ENCODE data around the gene SLC7A6. TPM values are rescaled to one million over a fixed set of nuclear protein-coding genes. Genes with fewer than 3 reads are reported as not detected.

Gene SLC7A6
- total and polyA plus RNA-seq, 2 of the 8 experiments (the other 6 are each of a cell fraction or from before 2014, with no cell fraction given): 28.0 to 37.8 TPM

DNA sequence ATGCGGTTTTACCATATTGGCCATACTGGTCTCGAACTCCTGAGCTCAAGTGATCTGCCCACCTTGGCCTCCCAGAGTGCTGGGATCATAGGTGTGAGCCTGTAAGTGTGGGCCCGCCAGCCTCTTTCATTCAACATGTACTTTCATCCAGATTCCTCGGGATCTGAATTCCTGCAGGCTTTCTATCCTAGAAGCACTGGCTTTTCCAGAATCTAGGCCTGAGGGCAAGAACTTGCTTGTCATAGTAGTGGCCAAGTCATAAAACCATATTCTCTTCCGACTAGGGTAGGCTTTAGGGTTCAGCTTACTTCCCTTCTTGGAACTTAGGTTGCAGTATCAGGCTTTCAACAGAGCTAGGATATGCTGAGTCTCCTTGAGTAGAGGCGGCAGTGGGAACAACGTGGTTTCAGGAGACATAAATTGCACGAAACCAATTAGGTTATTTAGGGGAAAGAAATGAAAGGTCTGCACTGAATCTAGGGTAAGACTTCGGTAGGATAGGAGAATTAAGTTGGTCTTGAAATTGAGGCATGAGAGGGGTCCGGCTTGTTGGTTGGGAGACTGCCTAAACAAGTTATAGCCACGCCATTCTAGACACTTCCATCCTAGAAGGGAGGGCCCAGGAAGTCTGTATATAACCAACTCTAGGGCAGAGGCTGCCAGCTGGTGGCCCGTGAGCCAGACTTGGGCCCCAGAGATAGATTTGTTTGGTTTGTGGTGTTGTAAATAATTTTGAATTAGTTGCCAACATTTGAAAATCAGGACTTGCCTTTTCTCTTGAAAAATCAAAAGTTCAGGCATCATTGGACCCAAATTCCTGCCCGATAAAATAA lies 15.6 kb downstream of the SLC7A6 start (continued):
- TF ChIP-seq KDM4A (IDR thresholded peaks at IDR 0.05; ENCODE audit: low read depth, low read length, severe bottlenecking): no peak
- TF ChIP-seq, protein P1, sequence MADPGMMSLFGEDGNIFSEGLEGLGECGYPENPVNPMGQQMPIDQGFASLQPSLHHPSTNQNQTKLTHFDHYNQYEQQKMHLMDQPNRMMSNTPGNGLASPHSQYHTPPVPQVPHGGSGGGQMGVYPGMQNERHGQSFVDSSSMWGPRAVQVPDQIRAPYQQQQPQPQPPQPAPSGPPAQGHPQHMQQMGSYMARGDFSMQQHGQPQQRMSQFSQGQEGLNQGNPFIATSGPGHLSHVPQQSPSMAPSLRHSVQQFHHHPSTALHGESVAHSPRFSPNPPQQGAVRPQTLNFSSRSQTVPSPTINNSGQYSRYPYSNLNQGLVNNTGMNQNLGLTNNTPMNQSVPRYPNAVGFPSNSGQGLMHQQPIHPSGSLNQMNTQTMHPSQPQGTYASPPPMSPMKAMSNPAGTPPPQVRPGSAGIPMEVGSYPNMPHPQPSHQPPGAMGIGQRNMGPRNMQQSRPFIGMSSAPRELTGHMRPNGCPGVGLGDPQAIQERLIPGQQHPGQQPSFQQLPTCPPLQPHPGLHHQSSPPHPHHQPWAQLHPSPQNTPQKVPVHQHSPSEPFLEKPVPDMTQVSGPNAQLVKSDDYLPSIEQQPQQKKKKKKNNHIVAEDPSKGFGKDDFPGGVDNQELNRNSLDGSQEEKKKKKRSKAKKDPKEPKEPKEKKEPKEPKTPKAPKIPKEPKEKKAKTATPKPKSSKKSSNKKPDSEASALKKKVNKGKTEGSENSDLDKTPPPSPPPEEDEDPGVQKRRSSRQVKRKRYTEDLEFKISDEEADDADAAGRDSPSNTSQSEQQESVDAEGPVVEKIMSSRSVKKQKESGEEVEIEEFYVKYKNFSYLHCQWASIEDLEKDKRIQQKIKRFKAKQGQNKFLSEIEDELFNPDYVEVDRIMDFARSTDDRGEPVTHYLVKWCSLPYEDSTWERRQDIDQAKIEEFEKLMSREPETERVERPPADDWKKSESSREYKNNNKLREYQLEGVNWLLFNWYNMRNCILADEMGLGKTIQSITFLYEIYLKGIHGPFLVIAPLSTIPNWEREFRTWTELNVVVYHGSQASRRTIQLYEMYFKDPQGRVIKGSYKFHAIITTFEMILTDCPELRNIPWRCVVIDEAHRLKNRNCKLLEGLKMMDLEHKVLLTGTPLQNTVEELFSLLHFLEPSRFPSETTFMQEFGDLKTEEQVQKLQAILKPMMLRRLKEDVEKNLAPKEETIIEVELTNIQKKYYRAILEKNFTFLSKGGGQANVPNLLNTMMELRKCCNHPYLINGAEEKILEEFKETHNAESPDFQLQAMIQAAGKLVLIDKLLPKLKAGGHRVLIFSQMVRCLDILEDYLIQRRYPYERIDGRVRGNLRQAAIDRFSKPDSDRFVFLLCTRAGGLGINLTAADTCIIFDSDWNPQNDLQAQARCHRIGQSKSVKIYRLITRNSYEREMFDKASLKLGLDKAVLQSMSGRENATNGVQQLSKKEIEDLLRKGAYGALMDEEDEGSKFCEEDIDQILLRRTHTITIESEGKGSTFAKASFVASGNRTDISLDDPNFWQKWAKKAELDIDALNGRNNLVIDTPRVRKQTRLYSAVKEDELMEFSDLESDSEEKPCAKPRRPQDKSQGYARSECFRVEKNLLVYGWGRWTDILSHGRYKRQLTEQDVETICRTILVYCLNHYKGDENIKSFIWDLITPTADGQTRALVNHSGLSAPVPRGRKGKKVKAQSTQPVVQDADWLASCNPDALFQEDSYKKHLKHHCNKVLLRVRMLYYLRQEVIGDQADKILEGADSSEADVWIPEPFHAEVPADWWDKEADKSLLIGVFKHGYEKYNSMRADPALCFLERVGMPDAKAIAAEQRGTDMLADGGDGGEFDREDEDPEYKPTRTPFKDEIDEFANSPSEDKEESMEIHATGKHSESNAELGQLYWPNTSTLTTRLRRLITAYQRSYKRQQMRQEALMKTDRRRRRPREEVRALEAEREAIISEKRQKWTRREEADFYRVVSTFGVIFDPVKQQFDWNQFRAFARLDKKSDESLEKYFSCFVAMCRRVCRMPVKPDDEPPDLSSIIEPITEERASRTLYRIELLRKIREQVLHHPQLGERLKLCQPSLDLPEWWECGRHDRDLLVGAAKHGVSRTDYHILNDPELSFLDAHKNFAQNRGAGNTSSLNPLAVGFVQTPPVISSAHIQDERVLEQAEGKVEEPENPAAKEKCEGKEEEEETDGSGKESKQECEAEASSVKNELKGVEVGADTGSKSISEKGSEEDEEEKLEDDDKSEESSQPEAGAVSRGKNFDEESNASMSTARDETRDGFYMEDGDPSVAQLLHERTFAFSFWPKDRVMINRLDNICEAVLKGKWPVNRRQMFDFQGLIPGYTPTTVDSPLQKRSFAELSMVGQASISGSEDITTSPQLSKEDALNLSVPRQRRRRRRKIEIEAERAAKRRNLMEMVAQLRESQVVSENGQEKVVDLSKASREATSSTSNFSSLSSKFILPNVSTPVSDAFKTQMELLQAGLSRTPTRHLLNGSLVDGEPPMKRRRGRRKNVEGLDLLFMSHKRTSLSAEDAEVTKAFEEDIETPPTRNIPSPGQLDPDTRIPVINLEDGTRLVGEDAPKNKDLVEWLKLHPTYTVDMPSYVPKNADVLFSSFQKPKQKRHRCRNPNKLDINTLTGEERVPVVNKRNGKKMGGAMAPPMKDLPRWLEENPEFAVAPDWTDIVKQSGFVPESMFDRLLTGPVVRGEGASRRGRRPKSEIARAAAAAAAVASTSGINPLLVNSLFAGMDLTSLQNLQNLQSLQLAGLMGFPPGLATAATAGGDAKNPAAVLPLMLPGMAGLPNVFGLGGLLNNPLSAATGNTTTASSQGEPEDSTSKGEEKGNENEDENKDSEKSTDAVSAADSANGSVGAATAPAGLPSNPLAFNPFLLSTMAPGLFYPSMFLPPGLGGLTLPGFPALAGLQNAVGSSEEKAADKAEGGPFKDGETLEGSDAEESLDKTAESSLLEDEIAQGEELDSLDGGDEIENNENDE (IDR thresholded peaks at IDR 0.05; ENCODE audit: insufficient replicate concordance, low read length): no peak
- TF ChIP-seq POLR2A (IDR thresholded peaks at IDR 0.05; ENCODE audit: control extremely low read depth in 1 of 2, low read depth in 2 of 2, low read length in 2 of 2): no peak
- no peak for TF ChIP-seq KDM1A (IDR thresholded peaks at IDR 0.05; ENCODE audit: borderline replicate concordance, low read length)
- no peak for TF ChIP-seq CHD2 (IDR thresholded peaks at IDR 0.05; ENCODE audit: low read length)
- TF ChIP-seq BACH1 (IDR thresholded peaks at IDR 0.05; ENCODE audit: low read length): no peak
